ENCODE measurements around the gene CD200. TPM values are rescaled to one million over a fixed set of nuclear protein-coding genes. Genes with fewer than 3 reads are reported as not detected.
"Not testable (repeated sequence)": the region's sequence is repeated elsewhere in the genome, so short reads cannot be mapped to it uniquely, and the experiment has no call there.

CD200 gene
- total RNA-seq, 6 donors from 2014 or later: 2.4 to 9.9 (median 4.5) TPM

- DNase-seq (no peak), ATAC-seq (ENCODE audit: low FRiP score in 2 of 2) (peak in 1 of 2 donors; percentile 63)
- Histone ChIP-seq H3K9me3 (no peaks in the 10 kb centered on the region), H3K27ac (no peak overlapping the region), H3K4me1 (peaks cover 14 to 32% (median 18%) of the 10 kb centered on the region in 4 donors), H3K4me3 (no peak overlapping the region), H3K27me3 (no peaks in the 10 kb centered on the region), H3K36me3 (no peaks in the 10 kb centered on the region)
- TF ChIP-seq EP300 (IDR thresholded peaks at IDR 0.05) (no peak), POLR2A (IDR thresholded peaks at IDR 0.05) (no peak), POLR2AphosphoS5 (IDR thresholded peaks at IDR 0.05) (no peak)
- TF ChIP-seq, protein P1, sequence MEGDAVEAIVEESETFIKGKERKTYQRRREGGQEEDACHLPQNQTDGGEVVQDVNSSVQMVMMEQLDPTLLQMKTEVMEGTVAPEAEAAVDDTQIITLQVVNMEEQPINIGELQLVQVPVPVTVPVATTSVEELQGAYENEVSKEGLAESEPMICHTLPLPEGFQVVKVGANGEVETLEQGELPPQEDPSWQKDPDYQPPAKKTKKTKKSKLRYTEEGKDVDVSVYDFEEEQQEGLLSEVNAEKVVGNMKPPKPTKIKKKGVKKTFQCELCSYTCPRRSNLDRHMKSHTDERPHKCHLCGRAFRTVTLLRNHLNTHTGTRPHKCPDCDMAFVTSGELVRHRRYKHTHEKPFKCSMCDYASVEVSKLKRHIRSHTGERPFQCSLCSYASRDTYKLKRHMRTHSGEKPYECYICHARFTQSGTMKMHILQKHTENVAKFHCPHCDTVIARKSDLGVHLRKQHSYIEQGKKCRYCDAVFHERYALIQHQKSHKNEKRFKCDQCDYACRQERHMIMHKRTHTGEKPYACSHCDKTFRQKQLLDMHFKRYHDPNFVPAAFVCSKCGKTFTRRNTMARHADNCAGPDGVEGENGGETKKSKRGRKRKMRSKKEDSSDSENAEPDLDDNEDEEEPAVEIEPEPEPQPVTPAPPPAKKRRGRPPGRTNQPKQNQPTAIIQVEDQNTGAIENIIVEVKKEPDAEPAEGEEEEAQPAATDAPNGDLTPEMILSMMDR (IDR thresholded peaks at IDR 0.05): no peak
- 69 to 75% methylated on average over 5 of the region's 5 CpGs for WGBS, 2 donors
These were observed 41.4 kb downstream of the CD200 start for GRCh38 chr3:112374333-112374734.

DNA sequence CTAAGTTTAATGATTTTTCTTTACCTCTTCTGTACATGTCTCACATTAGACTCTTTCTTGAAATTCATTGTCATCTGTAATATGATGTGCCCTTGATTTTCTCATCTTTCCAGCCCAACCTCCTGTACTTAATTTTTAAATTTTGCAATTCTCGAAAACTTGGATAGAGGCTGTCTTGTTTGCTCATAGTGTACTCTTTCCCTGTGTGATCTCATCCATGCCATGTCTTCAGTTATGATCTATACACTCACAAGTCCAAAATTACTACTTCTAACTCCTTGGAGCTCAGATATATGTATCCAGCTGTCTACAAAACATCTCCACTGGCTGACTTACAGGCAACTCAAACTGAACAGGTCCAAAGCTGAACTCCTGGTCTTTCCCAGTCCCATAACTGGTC lies 42.2 kb downstream of the CD200 start:
- DNase-seq (no peak), ATAC-seq (ENCODE audit: low FRiP score in 2 of 2) (peak in 1 of 2 donors; percentile 51)
- Histone ChIP-seq H3K36me3 (no peaks in the 10 kb centered on the region), H3K4me1 (peaks cover 14 to 32% (median 18%) of the 10 kb centered on the region in 4 donors), H3K9me3 (no peaks in the 10 kb centered on the region), H3K4me3 (no peak overlapping the region), H3K27ac (no peak overlapping the region), H3K27me3 (no peaks in the 10 kb centered on the region)
- 78 to 86% methylated on average over 1 of the region's 1 CpG for WGBS, 2 donors
- TF ChIP-seq POLR2AphosphoS5 (IDR thresholded peaks at IDR 0.05) (no peak), POLR2A (IDR thresholded peaks at IDR 0.05) (no peak), EP300 (IDR thresholded peaks at IDR 0.05) (no peak)
- TF ChIP-seq, protein P1 (IDR thresholded peaks at IDR 0.05): no peak

DNA sequence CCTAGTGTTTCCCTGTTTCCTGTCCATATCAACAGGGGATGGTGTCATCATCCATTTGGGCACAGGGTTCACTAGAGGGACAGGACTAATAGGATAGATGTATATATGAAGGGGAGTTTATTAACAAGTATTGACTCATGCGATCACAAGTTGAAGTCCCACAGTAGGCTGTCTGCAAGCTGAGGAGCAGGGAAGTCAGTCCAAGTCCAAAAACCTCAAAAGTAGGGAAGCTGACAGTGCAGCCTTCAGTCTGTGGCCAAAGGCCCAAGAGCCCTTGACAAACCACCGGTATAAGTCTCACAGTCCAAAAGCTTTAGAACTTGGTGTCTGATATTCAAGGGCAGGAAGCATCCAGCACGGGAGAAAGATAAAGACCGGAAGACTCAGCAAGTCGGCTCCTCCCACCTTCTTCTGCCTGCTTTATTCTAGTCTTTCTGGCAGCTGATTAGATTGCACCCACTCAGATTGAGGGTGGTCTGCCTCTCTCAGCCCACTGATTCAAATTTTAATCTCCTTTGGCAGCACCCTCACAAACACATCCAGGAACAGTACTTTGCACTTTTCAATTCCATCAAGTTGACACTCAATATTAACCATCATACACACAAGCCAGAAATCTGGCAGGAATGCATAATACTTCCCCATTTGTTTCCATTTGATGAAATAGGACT lies 43.4 kb downstream of the CD200 start:
- H3K4me3 ChIP-seq: no peak overlapping the region
- H3K27ac ChIP-seq: peak overlapping the region in 2 of 4 donors; percentile 15 to 26
- peaks cover 14 to 32% (median 18%) of the 10 kb centered on the region in 4 donors for H3K4me1 ChIP-seq
- WGBS, 2 donors: 52 to 55% methylated on average over 5 of the region's 5 CpGs
- no peak for DNase-seq
- TF ChIP-seq EP300 (IDR thresholded peaks at IDR 0.05): no peak
- TF ChIP-seq, protein P1 (IDR thresholded peaks at IDR 0.05): no peak
- TF ChIP-seq POLR2A (IDR thresholded peaks at IDR 0.05): no peak
- no peak for TF ChIP-seq POLR2AphosphoS5 (IDR thresholded peaks at IDR 0.05)
- H3K9me3 ChIP-seq: no peaks in the 10 kb centered on the region
- H3K27me3 ChIP-seq: no peaks in the 10 kb centered on the region
- no peak for ATAC-seq (ENCODE audit: low FRiP score in 2 of 2)
- no peaks in the 10 kb centered on the region for H3K36me3 ChIP-seq

DNA sequence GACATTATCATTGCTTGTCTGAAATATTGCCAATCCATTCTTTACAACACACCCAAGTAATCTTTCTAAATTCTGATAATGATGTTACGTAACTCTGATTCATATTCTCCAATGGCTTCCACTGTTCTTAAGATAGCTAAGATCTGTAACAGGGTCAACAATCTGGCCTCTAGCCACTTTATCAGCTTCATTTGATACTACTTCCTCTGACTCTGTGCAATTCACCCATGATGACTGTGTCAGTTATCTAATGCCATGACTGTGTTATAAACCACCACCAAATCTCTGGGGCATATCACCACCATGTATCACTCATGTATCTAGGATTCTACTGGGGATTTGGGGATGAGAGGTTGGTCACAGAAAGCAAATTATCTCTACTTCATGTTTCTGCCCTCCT lies 44.0 kb downstream of the CD200 start:
- DNase-seq: no peak

GRCh38 chr3:112377568-112378071 lies 44.7 kb downstream of the CD200 start:
- Histone ChIP-seq H3K4me1 (peaks cover 14 to 27% (median 18%) of the 10 kb centered on the region in 4 donors), H3K36me3 (no peaks in the 10 kb centered on the region), H3K4me3 (no peak overlapping the region), H3K27ac (peak overlapping the region; percentile 10 to 58 (median 22)), H3K9me3 (no peaks in the 10 kb centered on the region), H3K27me3 (no peaks in the 10 kb centered on the region)
- ATAC-seq (ENCODE audit: low FRiP score in 2 of 2) (no peak), DNase-seq (no peak)
- 75% methylated on average over 4 of the region's 4 CpGs for WGBS, 2 donors
- TF ChIP-seq POLR2A (IDR thresholded peaks at IDR 0.05): no peak

More for the DNA sequence above, 44.0 kb downstream of the CD200 start:
- Histone ChIP-seq H3K27me3 (no peaks in the 10 kb centered on the region), H3K4me1 (peaks cover 14 to 27% (median 18%) of the 10 kb centered on the region in 4 donors), H3K4me3 (no peak overlapping the region), H3K9me3 (no peaks in the 10 kb centered on the region), H3K36me3 (no peaks in the 10 kb centered on the region), H3K27ac (no peak overlapping the region)
- TF ChIP-seq POLR2A (IDR thresholded peaks at IDR 0.05): no peak
- WGBS, 2 donors: 48 to 54% methylated on average over 1 of the region's 1 CpG
- peak; percentile 47 to 80 for ATAC-seq (ENCODE audit: low FRiP score in 2 of 2)

GRCh38 chr3:112378347-112378746 lies 45.4 kb downstream of the CD200 start:
- Histone ChIP-seq H3K4me1 (peaks cover 14 to 27% (median 18%) of the 10 kb centered on the region in 4 donors), H3K27ac (peak overlapping the region; percentile 33 to 75 (median 57))
- WGBS, 2 donors: 62 to 68% methylated on average over 4 of the region's 4 CpGs
- H3K36me3 ChIP-seq; ATAC-seq (ENCODE audit: low FRiP score in 2 of 2); H3K9me3 ChIP-seq; H3K4me3 ChIP-seq; H3K27me3 ChIP-seq: not testable (repeated sequence)
- peak in 1 of 2 donors; percentile 68 for DNase-seq
